HG03108 (cell line): ENCODE data around the gene SETBP1.

ENCODE experiments used
- ATAC-seq: cut with Tn5 transposase; IDR thresholded peaks from one replicate; pipeline ENCODE4 v1.9.1; 2021; ENCODE audit warnings: moderate library complexity; ENCODE audit not compliant: unreplicated experiment

SETBP1 gene

DNA sequence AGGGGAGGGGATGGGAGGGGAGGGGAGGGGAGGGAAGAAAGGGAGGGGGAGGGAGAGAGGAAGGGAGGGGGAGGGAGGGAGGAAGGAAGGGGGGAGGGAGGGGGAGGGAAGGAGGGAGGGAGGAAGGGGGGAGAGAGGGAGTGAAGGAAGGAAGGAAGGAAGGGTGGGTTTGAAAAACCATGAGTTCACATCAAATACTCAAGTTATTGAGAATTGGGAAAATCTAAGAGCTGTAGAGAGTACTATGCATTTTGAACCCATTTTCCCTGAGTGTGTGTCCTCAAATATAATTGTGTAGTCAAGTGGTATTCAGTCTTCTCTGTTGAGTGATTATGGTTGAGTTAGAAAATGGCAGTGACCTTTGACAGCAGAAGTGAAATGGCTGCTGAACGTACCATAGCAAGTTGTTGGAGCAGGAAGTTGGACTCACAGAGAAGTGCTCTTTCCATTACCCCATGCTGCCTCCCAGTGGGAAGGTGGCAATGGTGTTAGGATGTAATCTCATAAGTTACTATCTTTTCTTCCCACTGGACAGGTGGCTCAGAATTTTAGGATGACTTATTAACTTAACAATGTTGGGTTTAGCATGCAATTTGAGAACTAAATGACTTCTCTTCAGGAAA lies 214.6 kb downstream of the SETBP1 start:
- ATAC-seq = no peak

- ATAC-seq = no peak
These were observed 216.2 kb downstream of the SETBP1 start for GRCh38 chr18:44896846-44897245.

DNA sequence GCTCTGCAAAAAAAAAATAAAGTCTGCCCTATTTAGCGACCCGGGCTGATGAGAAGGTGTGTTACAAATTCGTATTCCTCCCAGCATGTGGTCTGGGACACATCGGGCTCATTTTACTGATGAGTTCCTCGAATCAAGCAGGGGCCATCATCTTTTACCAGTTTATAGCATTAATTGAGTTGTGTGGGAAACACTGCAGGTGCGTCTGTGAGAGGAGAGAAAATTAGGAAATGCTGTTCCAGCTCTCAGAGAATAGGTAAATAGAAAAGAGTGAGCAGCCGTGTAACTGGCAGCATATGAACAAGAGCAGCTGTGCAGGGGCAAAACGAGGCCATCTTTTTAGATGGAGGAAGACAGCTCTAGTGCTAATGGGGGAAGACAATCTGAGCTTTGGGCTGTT lies 216.7 kb downstream of the SETBP1 start:
- ATAC-seq = no peak

GRCh38 chr18:44897816-44898215 lies 217.1 kb downstream of the SETBP1 start:
- ATAC-seq = no peak

GRCh38 chr18:44898498-44898897 lies 217.8 kb downstream of the SETBP1 start:
- no peak for ATAC-seq

- ATAC-seq = no peak
These were observed 219.1 kb downstream of the SETBP1 start for GRCh38 chr18:44899832-44900231.

DNA sequence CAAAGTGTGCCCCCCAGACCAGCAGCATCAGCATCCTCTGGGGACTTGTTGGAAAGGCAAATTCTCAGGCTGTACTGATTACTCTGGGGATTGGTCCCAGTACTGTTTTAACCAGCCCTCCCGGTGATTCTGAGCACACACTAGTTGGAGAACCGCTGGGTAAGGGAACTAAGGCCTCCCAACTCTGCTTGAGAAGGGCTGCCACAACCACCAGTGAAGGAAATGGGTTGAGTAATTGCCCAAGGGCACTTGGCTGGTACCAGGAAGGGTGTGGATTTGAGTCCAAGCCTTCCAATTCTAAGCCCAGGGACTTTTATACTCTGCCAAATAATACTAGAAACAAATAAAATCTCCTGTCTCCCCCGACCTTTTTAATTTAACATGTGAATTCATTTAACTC lies 219.9 kb downstream of the SETBP1 start:
- no peak for ATAC-seq

DNA sequence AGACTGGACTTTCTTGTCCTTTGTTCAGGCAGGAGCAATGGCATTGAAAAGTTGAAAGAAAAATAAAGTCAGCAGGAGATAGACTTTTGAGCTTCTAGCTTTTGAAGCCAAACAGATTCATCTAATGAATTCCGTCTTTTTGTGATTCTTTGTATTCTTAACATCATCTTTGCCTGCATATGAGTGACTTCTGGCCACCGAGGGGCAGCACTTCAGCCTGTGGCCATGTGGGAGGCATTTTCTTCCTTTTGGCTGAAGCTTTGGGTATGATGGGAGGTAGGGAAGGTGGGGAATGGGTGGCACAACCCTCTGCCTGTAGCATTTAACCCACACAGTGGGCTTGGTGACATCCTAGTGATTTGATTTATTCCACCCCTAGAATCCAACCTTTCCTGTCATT lies 220.6 kb downstream of the SETBP1 start:
- ATAC-seq = no peak

DNA sequence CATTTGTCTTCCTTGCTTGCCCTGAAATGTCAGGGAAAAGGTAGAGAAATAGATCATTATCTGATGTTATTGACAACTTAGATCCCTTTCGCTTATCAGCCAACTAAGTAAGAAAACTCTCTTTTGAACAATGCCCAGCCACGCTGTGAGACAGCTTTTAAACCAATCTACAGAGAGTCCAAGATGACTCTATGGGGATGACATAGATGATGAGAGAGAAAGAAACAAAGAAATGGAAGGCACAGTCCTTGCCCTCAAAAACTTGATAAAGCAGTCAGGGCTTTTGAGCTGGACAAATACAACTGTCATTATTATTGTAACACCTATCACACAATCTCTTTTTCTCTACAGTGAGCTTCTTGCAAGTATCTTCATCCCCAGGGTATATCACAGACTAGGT lies 222.6 kb downstream of the SETBP1 start:
- ATAC-seq = no peak

- no peak for ATAC-seq
These were observed 224.1 kb downstream of the SETBP1 start for GRCh38 chr18:44904768-44905167.

- peak; percentile 72 for ATAC-seq
These were observed 228.6 kb downstream of the SETBP1 start for GRCh38 chr18:44909191-44909719.

DNA sequence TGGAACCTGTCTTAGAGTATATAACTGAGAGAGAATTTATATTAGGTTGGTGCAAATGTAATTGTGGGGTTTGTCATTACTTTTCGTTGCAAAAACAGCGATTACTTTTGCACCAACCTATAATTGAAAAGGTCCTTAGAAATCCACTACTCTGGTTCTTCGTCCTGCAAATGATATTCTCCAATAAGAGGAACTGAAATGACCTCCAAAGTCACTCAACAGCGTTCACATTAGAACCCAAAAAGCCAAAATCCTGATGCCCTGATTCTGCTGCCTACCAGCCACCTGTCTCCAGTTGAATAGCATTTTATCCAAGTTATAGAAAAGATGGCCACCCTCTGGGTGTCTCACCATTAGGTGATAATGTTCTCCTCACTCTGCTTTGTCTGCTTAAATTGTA lies 230.6 kb downstream of the SETBP1 start:
- ATAC-seq = no peak

GRCh38 chr18:44911773-44912172 lies 231.1 kb downstream of the SETBP1 start:
- ATAC-seq = no peak

GRCh38 chr18:44912740-44913478 lies 232.2 kb downstream of the SETBP1 start:
- no peak for ATAC-seq

GRCh38 chr18:44914028-44914427 lies 233.3 kb downstream of the SETBP1 start:
- no peak for ATAC-seq

DNA sequence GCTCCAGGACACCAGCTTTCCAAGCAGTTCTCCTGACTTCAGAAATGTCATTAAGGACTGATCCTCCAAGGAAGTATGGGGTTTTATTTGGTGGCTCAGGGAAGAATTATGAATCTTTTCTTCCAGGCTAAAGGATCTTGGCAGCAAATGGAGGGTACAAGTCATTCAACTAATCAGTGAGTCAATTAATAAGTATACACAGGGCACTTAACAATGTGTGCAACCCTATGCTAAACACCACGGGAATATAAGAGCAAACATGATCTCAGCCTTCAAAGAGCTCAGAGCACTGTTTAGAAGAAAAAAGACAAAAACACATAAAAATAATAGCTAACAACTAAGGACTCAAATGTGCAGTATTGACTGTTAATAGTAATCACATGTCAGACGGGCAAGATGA lies 234.5 kb downstream of the SETBP1 start:
- no peak for ATAC-seq

DNA sequence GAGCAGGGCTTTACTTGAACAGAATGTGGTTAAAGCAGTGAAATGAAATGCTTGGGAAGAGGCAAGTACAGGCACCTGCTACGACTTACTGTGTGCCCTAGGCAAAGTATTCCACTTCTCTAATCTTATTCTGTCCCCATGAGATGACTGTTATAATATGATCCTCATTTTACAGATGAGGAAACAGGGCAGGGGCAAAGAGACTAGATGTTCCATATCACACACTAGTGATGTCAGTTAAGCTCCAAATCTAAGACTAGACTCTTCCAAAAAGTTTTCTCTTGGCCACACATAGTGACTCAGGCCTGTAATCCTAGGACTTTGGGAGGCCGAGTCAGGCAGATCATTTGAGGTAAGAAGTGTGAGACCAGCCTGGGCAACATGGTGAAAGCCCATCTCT lies 235.0 kb downstream of the SETBP1 start:
- ATAC-seq = no peak

GRCh38 chr18:44916429-44917207 lies 235.9 kb downstream of the SETBP1 start:
- ATAC-seq = no peak

GRCh38 chr18:44917216-44918141 lies 236.8 kb downstream of the SETBP1 start:
- ATAC-seq = no peak

- no peak for ATAC-seq
These were observed 237.4 kb downstream of the SETBP1 start for GRCh38 chr18:44918142-44918476.

DNA sequence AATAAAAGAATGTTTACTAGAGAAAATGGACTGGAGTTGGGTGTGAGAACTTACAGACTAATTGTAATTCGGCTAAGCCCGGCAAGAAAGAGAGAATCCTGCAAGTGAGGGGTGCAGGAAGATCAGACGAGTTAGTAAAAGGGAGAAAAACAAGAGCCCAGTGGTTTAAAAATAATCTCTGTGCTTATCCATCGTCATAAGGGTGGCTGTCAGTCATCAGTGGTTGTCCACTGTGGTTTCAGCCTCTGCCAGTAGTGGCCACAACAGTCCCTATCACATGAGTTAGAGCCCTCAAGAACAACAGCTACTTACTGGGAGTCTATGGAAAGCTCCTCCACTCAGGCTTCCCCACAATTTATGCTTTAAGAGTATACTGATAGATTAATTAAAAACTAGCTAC lies 239.8 kb downstream of the SETBP1 start:
- ATAC-seq = no peak
